OCI-LY7 (cell line): ENCODE measurements around the gene SERTAD3.

Source experiments
- CTCF ChIP-seq: fragments of 200-600 bp; sonication (generic); conservative IDR thresholded peaks from 2 replicates; pipeline ENCODE4 v1.5.1; 2014; ENCODE audit warnings: mild to moderate bottlenecking, antibody characterized with exemption, low read length, moderate library complexity, mixed read lengths
- EZH2phosphoT487 ChIP-seq: fragments of 200-600 bp; sonication (generic); IDR thresholded peaks from 2 replicates; pipeline ENCODE4 v1.6.1; 2018; ENCODE audit warnings: low read depth, borderline replicate concordance, mild to moderate bottlenecking, mixed run types, antibody characterized with exemption, low read length, moderate library complexity, mixed read lengths

GRCh38 chr19:40486017-40486416 lies 41.9 kb upstream of the SERTAD3 start:
- TF ChIP-seq CTCF (no peak), EZH2phosphoT487 (no peak)
